Measurements from ENCODE around the gene KLHL28. TPM values are rescaled to one million over a fixed set of nuclear protein-coding genes. Genes with fewer than 3 reads are reported as not detected.

The KLHL28 gene
- polyA plus RNA-seq, 3 donors, result 4.1 to 16.8 (median 16.4) TPM

DNA sequence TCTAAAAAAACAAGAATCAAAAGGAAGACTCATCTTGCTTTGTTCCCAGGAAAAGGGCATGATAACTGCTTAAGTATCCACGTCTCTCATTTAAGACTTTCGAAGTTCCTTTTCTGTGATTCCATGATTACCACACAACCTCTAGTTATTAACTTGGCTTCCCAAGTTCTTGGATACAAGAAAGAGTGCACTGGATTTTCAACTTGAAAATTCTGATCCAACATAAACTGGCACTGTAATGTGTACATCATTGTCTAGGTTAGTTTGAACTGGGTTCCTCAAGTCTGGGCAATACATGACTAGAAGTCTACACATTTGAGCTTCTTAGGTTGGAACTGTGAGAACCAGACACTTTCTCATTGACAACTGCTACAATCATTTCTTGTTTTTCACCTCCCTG is 1.6 kb downstream of the KLHL28 start:
- H3K4me3 ChIP-seq (replicated peaks in 1 of 3; ENCODE audit: low read depth in 2 of 3, low read length in 3 of 3), result peak overlapping the region in 1 of 3 experiments; percentile 97
- peaks cover 0 to 15% (median 6%) of the 10 kb centered on the region in 7 donors for H3K9me3 Mint-ChIP-seq
- H3K36me3 ChIP-seq (replicated peaks in 1 of 2; ENCODE audit: control insufficient read depth in 1 of 2, insufficient read depth in 2 of 2, low read length in 2 of 2), result no peaks in the 10 kb centered on the region
- H3K27me3 ChIP-seq (ENCODE audit: control insufficient read depth in 2 of 2, insufficient read depth in 2 of 2, low read length in 2 of 2), result no peaks in the 10 kb centered on the region
- TF ChIP-seq CTCF (IDR thresholded peaks at IDR 0.05), result no peak
- WGBS (ENCODE audit: insufficient coverage), result 42% methylated on average over 2 of the region's 2 CpGs
- H3K27ac Mint-ChIP-seq, result peak overlapping the region in 4 of 7 donors; percentile 14 to 74 (median 40)
- peak overlapping the region in 1 of 2 donors; percentile 15 for H3K4me3 Mint-ChIP-seq
- intact Hi-C loops (cut with micrococcal nuclease), result loop anchor here (5.0 to 10.0 kb wide), 5 partner anchors 63 to 292 kb away; partner anchors contain the start of genes PRPF39 (in 2 of the 2), FANCM (in 1 of the 2) and MIS18BP1 (in 1 of the 2)
- H3K4me1 Mint-ChIP-seq, result peaks cover 40% of the 10 kb centered on the region
- no peak overlapping the region for H3K27ac ChIP-seq (ENCODE audit: low read depth in 1 of 2, low read length in 2 of 2)
- H3K9ac ChIP-seq (ENCODE audit: insufficient read depth, low read length, poor library complexity, severe bottlenecking), result no peak overlapping the region
- peak overlapping the region; percentile 6 for H2AFZ ChIP-seq (ENCODE audit: insufficient read depth, low read depth, low read length, poor library complexity, severe bottlenecking)
- peaks cover 92% of the 10 kb centered on the region for H3K79me2 ChIP-seq (ENCODE audit: insufficient read depth, low read length)
- DNase-seq, result no peak
- H4K20me1 ChIP-seq (ENCODE audit: insufficient read depth, low read length), result peaks cover 41% of the 10 kb centered on the region
- H3K36me3 Mint-ChIP-seq, result peaks cover 0 to 3% of the 10 kb centered on the region in 2 donors
- peak overlapping the region; percentile 96 for H3K4me2 ChIP-seq (replicated peaks; ENCODE audit: extremely low read depth, low read length, poor library complexity, severe bottlenecking)
- H3K27me3 Mint-ChIP-seq (ENCODE audit: low read depth in 3 of 3), result no peaks in the 10 kb centered on the region
- peaks cover 34 to 50% of the 10 kb centered on the region in 2 donors for H3K4me1 ChIP-seq (ENCODE audit: control insufficient read depth in 1 of 2, insufficient read depth in 2 of 2, low read length in 2 of 2)
- peaks cover 0 to 5% of the 10 kb centered on the region in 2 donors for H3K9me3 ChIP-seq (replicated peaks in 1 of 2; ENCODE audit: control insufficient read depth in 1 of 2, insufficient read depth in 1 of 2, low read length in 2 of 2)

DNA sequence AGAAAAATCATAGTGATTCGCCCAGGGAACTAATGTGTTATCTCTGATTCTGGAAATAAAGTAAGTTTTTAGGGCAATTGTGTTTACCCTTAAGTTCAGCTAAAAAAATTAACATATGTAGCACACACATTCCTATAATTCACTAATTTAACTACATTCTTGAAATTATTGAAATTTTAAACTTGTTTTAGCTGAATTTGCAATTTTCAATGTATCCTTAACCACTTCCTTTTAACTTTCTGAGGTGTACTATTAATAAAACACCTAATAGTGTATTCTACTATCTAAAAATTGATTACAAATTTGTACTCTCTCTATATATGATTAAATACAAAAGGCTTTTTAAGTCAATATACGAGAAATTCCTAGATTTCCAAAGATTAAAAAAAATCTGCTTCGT is 2.2 kb downstream of the KLHL28 start:
- intact Hi-C loops (cut with micrococcal nuclease), result no loop called here
- Histone ChIP-seq H3K27ac (ENCODE audit: low read depth in 1 of 2, low read length in 2 of 2) (no peak overlapping the region), H3K27me3 (ENCODE audit: control insufficient read depth in 2 of 2, insufficient read depth in 2 of 2, low read length in 2 of 2) (no peaks in the 10 kb centered on the region), H2AFZ (ENCODE audit: insufficient read depth, low read depth, low read length, poor library complexity, severe bottlenecking) (no peak overlapping the region), H3K4me2 (replicated peaks; ENCODE audit: extremely low read depth, low read length, poor library complexity, severe bottlenecking) (peak overlapping the region; percentile 96), H3K79me2 (ENCODE audit: insufficient read depth, low read length) (peaks cover 91% of the 10 kb centered on the region), H3K9me3 (replicated peaks in 1 of 2; ENCODE audit: control insufficient read depth in 1 of 2, insufficient read depth in 1 of 2, low read length in 2 of 2) (peaks cover 0 to 5% of the 10 kb centered on the region in 2 donors), H3K9ac (ENCODE audit: insufficient read depth, low read length, poor library complexity, severe bottlenecking) (no peak overlapping the region), H4K20me1 (ENCODE audit: insufficient read depth, low read length) (peaks cover 46% of the 10 kb centered on the region), H3K36me3 (replicated peaks in 1 of 2; ENCODE audit: control insufficient read depth in 1 of 2, insufficient read depth in 2 of 2, low read length in 2 of 2) (no peaks in the 10 kb centered on the region), H3K4me3 (replicated peaks in 1 of 3; ENCODE audit: low read depth in 2 of 3, low read length in 3 of 3) (peak overlapping the region in 1 of 3 experiments; percentile 97), H3K4me1 (ENCODE audit: control insufficient read depth in 1 of 2, insufficient read depth in 2 of 2, low read length in 2 of 2) (peaks cover 33 to 44% of the 10 kb centered on the region in 2 donors)
- WGBS (ENCODE audit: insufficient coverage), result 100% methylated on average over 2 of the region's 3 CpGs
- H3K9me3 Mint-ChIP-seq, result peaks cover 0 to 9% (median 6%) of the 10 kb centered on the region in 7 donors
- no peak for DNase-seq
- H3K27me3 Mint-ChIP-seq (ENCODE audit: low read depth in 3 of 3), result no peaks in the 10 kb centered on the region
- no peak overlapping the region for H3K27ac Mint-ChIP-seq
- H3K4me3 Mint-ChIP-seq, result no peak overlapping the region
- peaks cover 34% of the 10 kb centered on the region for H3K4me1 Mint-ChIP-seq
- H3K36me3 Mint-ChIP-seq, result peaks cover 0 to 3% of the 10 kb centered on the region in 2 donors
- no peak for TF ChIP-seq CTCF (IDR thresholded peaks at IDR 0.05)

Measured in CD14-positive monocyte (primary cell).